Trophoblast cell (in vitro differentiated cells and primary cell): ENCODE data around the gene PNPLA6.

ENCODE experiments used
- DNase-seq, 2 donors: peaks; one replicate each; pipeline ENCODE4 v3.0.0-alpha.2; 2016
- H2AFZ ChIP-seq: 2 replicates; pipeline ENCODE4 v1.6.1; 2013; ENCODE audit warnings: low read length, moderate library complexity, mild to moderate bottlenecking; ENCODE audit not compliant: insufficient read depth, poor library complexity
- H2AK5ac ChIP-seq: 2 replicates; pipeline ENCODE4 v1.6.1; 2013; ENCODE audit warnings: mild to moderate bottlenecking, low read length
- H2BK120ac ChIP-seq: 2 replicates; pipeline ENCODE4 v1.6.1; 2013; ENCODE audit warnings: low read length, mild to moderate bottlenecking, moderate library complexity; ENCODE audit not compliant: insufficient read depth, poor library complexity
- H2BK12ac ChIP-seq: 2 replicates; pipeline ENCODE4 v1.6.1; 2013; ENCODE audit warnings: mild to moderate bottlenecking, low read length, moderate library complexity
- H2BK5ac ChIP-seq: 2 replicates; pipeline ENCODE4 v1.6.1; 2013; ENCODE audit warnings: low read length, low read depth, moderate library complexity, mild to moderate bottlenecking; ENCODE audit not compliant: poor library complexity
- H3K14ac ChIP-seq: 2 replicates; pipeline ENCODE4 v1.6.1; 2013; ENCODE audit warnings: mild to moderate bottlenecking, low read length
- H3K18ac ChIP-seq: 2 replicates; pipeline ENCODE4 v1.6.1; 2013; ENCODE audit warnings: mild to moderate bottlenecking, low read length
- H3K23ac ChIP-seq: 2 replicates; pipeline ENCODE4 v1.6.1; 2013; ENCODE audit warnings: low read length
- H3K27ac ChIP-seq: 2 replicates; pipeline ENCODE4 v1.5.1; 2013; ENCODE audit warnings: low read depth, mild to moderate bottlenecking, inconsistent platforms, low read length, moderate library complexity
- H3K27me3 ChIP-seq: 2 replicates; pipeline ENCODE4 v1.6.1; 2013; ENCODE audit warnings: inconsistent platforms, mild to moderate bottlenecking, low read length, moderate library complexity; ENCODE audit not compliant: insufficient read depth
- H3K36me3 ChIP-seq, 2 experiments: 1 replicate in 1 of 2; 2 replicates in 1 of 2; pipeline ENCODE4 v1.6.1; 2013; ENCODE audit warnings: low read length in 2 of 2, mild to moderate bottlenecking in 2 of 2, moderate library complexity in 1 of 2; ENCODE audit not compliant: insufficient read depth in 2 of 2, control insufficient read depth in 1 of 2
- H3K4ac ChIP-seq: 2 replicates; pipeline ENCODE4 v1.6.1; 2013; ENCODE audit warnings: low read depth, mild to moderate bottlenecking, low read length, moderate library complexity
- H3K4me1 ChIP-seq, 2 experiments: 1 replicate in 1 of 2; 2 replicates in 1 of 2; pipeline ENCODE4 v1.6.1; 2013; ENCODE audit warnings: low read length in 2 of 2, mild to moderate bottlenecking in 2 of 2, moderate library complexity in 1 of 2; ENCODE audit not compliant: insufficient read depth in 2 of 2, control insufficient read depth in 1 of 2
- H3K4me2 ChIP-seq: 2 replicates; pipeline ENCODE4 v1.6.1; 2013; ENCODE audit warnings: inconsistent platforms, mild to moderate bottlenecking, low read length, moderate library complexity
- H3K4me3 ChIP-seq: 2 replicates; pipeline ENCODE4 v1.5.1; 2013; ENCODE audit warnings: mild to moderate bottlenecking, low read depth, low read length, inconsistent platforms
- H3K79me1 ChIP-seq: one replicate; pipeline ENCODE4 v1.6.1; 2013; ENCODE audit warnings: low read length
- H3K79me2 ChIP-seq: 2 replicates; pipeline ENCODE4 v1.6.1; 2013; ENCODE audit warnings: low read length, mild to moderate bottlenecking; ENCODE audit not compliant: control insufficient read depth, insufficient read depth, poor library complexity
- H3K9ac ChIP-seq: 2 replicates; pipeline ENCODE4 v1.6.1; 2013; ENCODE audit warnings: mild to moderate bottlenecking, low read length
- H3K9me3 ChIP-seq: 2 replicates; pipeline ENCODE4 v1.6.1; 2013; ENCODE audit warnings: low read depth, mild to moderate bottlenecking, control low read depth, inconsistent platforms, low read length; ENCODE audit not compliant: insufficient read depth
- H4K12ac ChIP-seq: 2 replicates; pipeline ENCODE4 v1.6.1; 2013; ENCODE audit warnings: low read depth, mild to moderate bottlenecking, low read length, moderate library complexity
- H4K8ac ChIP-seq: 2 replicates; pipeline ENCODE4 v1.6.1; 2013; ENCODE audit warnings: low read depth, mild to moderate bottlenecking, low read length, moderate library complexity
- H4K91ac ChIP-seq: one replicate; pipeline ENCODE4 v1.6.1; 2013; ENCODE audit warnings: low read depth, mild to moderate bottlenecking, low read length, moderate library complexity
- WGBS: extraction: QIAGEN DNeasy Blood & Tissue Kit; methylation state at CpG from one replicate; pipeline ENCODE4 v1.1.7; 2013; ENCODE audit warnings: missing lambda C conversion rate; ENCODE audit not compliant: insufficient read length, insufficient coverage; ENCODE audit errors: extremely low coverage; 5-methylcytosine and 5-hydroxymethylcytosine counted together

Gene PNPLA6

DNA sequence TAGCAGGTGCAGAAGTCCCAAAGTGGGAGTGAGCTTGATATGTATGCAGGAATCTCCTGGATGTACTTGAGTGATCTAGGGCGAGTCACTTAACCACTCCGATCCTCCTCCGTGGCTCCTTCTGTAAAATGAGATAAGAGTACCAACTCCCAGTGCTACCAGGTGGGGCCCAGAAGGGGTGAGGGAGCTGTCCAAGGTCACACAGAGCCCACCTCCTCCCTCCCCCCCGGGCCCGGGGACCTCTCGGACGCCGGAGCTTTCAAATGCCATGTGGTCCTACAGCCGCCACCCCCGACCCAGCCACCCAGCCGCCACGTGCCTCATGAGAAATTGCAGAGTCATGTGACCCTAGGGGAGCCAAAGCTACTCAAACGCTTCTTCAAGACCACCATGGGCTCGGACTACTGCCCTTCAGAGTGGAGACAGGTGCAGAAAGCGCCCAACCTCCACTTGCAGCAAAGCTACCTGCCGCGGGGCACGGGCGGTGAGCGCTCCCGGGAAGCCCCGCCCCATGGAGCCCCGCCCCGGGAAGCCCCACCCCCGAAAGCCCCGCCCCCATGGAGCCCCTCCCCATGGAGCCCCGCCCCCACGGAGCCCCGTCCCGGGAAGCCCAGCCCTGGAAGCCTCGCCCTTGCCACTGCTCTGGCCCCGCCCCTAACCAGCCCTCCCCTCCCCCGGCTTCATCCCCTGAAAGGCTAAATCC, 29.7 kb upstream of the PNPLA6 start:
- WGBS = no CpG with 5 or more reads among the region's 33 CpGs
- peaks cover 0 to 5% of the 10 kb centered on the region in 2 experiments for H3K4me1 ChIP-seq
- no peak overlapping the region for H4K91ac ChIP-seq
- H3K9ac ChIP-seq = no peak overlapping the region
- peaks cover 1% of the 10 kb centered on the region for H3K27me3 ChIP-seq
- H4K12ac ChIP-seq = no peak overlapping the region
- no peak overlapping the region for H4K8ac ChIP-seq
- no peaks in the 10 kb centered on the region for H3K9me3 ChIP-seq
- no peak overlapping the region for H3K23ac ChIP-seq
- H2BK5ac ChIP-seq = no peak overlapping the region
- no peak overlapping the region for H3K14ac ChIP-seq
- H2BK12ac ChIP-seq = no peak overlapping the region
- no peak overlapping the region for H3K4ac ChIP-seq
- no peak overlapping the region for H2BK120ac ChIP-seq
- no peak overlapping the region for H3K27ac ChIP-seq
- H2AK5ac ChIP-seq = no peak overlapping the region
- H3K79me1 ChIP-seq = no peaks in the 10 kb centered on the region
- H3K4me2 ChIP-seq = no peak overlapping the region
- no peak overlapping the region for H3K4me3 ChIP-seq
- no peaks in the 10 kb centered on the region for H3K79me2 ChIP-seq
- H3K18ac ChIP-seq = no peak overlapping the region
- H3K36me3 ChIP-seq = no peaks in the 10 kb centered on the region
- DNase-seq = peak; percentile 8 to 29
- H2AFZ ChIP-seq = no peak overlapping the region

DNA sequence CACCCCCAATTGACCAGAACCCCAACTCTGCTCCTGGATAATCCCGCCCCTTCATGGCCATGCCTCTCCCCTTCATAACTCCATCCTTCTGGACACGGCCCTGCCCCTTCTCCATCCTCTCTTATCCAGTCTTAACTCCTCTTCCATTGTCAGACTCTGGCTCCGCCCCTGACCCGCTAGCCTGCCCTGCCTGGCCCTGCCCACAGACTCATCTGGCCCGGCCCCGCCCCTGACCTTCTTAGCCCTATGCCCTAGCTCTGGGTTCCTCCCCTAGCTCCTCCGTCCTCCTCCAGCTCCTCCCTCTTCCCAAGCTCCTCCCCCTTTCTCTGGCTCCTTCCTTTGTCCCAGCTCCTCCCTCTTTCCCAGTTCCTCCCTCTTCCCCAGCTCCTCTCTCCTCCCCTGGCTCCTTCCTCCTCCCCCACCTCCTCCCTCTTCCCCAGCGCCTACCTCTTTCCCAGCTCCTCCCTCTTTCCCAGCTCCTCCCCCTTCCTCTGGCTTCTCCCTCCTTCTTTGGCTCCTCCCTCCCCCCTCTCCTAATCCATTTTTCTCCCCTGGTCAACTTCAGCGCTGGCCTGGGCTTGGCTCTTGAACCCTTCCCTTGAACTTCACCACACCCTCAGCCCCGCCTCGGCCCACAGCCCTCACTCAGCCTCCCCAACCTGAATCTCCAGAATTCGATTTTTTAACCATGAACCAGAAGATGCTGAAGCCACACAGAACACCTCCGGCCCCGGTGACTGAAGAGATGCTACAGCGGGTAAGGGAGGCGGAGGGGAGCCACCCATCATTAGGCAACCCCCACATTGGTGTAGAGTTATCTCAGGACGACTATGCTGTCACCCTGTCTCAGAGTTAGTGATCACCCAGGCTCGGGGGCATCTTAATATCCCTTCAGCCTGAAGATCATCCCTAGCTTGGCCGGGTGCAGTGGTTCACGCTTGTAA, 28.9 kb upstream of the PNPLA6 start:
- Histone ChIP-seq H3K27ac (no peak overlapping the region), H3K23ac (no peak overlapping the region), H3K9me3 (no peaks in the 10 kb centered on the region), H3K4ac (no peak overlapping the region), H3K9ac (no peak overlapping the region), H2AK5ac (no peak overlapping the region), H3K14ac (no peak overlapping the region), H2BK5ac (no peak overlapping the region), H4K91ac (no peak overlapping the region), H3K4me1 (no peaks in the 10 kb centered on the region), H2AFZ (no peak overlapping the region), H3K79me2 (no peaks in the 10 kb centered on the region), H4K12ac (no peak overlapping the region), H3K36me3 (no peaks in the 10 kb centered on the region), H2BK12ac (no peak overlapping the region), H2BK120ac (no peak overlapping the region), H4K8ac (no peak overlapping the region), H3K4me3 (no peak overlapping the region), H3K79me1 (no peaks in the 10 kb centered on the region), H3K18ac (no peak overlapping the region), H3K27me3 (no peaks in the 10 kb centered on the region), H3K4me2 (no peak overlapping the region)
- WGBS = no CpG with 5 or more reads among the region's 20 CpGs
- peak; percentile 78 to 81 for DNase-seq

DNA sequence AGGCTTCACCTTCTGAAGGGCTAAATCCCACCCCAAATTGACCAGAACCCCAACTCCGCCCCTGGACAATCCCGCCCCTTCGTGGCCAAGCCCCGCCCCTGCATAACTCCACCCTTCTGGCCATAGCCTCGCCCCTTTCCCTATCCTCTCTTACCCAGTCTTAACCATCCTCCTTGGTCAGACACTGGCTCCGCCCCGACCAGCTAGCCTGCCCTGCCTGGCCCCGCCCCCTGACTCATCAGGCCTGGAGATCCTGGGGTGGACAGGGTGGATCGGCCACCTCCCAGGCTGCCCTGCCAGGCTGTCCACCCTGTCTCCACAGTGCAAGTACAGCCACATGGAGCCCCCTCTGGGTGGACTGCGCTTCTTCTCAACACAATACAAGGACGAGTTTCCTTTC, 27.6 kb upstream of the PNPLA6 start:
- Histone ChIP-seq H2BK120ac (no peak overlapping the region), H2AFZ (no peak overlapping the region), H3K9ac (no peak overlapping the region), H2BK12ac (no peak overlapping the region), H3K79me2 (no peaks in the 10 kb centered on the region), H3K4ac (no peak overlapping the region), H2BK5ac (no peak overlapping the region), H3K18ac (no peak overlapping the region), H4K12ac (no peak overlapping the region), H4K91ac (no peak overlapping the region), H3K36me3 (no peaks in the 10 kb centered on the region), H3K23ac (no peak overlapping the region), H4K8ac (no peak overlapping the region), H3K14ac (no peak overlapping the region), H3K27ac (no peak overlapping the region), H3K9me3 (no peaks in the 10 kb centered on the region), H3K4me3 (no peak overlapping the region), H3K27me3 (no peaks in the 10 kb centered on the region), H3K4me1 (no peaks in the 10 kb centered on the region), H3K79me1 (no peaks in the 10 kb centered on the region), H3K4me2 (no peak overlapping the region), H2AK5ac (no peak overlapping the region)
- peak; percentile 72 to 73 for DNase-seq
- no CpG with 5 or more reads among the region's 11 CpGs for WGBS

DNA sequence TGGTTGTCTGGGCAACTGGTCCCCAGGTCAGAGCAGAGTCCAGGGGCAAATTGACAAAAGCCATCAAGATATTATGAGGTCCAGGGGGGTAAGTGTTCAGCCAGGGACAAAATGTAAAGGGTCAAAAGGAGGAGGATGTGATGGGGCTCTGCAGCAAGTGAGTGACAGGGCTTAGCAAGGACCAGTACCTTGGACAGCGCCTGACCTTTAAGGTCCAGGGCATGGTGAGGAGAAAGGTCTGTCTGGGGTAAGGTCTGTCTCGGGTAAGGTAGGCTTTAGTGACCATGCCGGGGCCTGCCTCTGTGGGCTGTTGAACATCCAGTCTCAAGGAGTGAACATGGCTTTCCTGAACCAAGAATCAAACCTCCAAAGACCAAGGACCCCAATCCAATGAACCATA, 25.9 kb upstream of the PNPLA6 start:
- Histone ChIP-seq H3K23ac (no peak overlapping the region), H2BK12ac (no peak overlapping the region), H2BK120ac (no peak overlapping the region), H4K8ac (no peak overlapping the region), H3K27me3 (no peaks in the 10 kb centered on the region), H3K18ac (no peak overlapping the region), H2AK5ac (no peak overlapping the region), H2BK5ac (no peak overlapping the region), H3K4ac (no peak overlapping the region), H2AFZ (no peak overlapping the region), H3K79me2 (no peaks in the 10 kb centered on the region), H3K4me3 (no peak overlapping the region), H3K9ac (no peak overlapping the region), H3K36me3 (no peaks in the 10 kb centered on the region), H3K27ac (no peak overlapping the region), H3K4me1 (no peaks in the 10 kb centered on the region), H3K14ac (no peak overlapping the region), H3K9me3 (no peaks in the 10 kb centered on the region), H3K4me2 (no peak overlapping the region), H4K12ac (no peak overlapping the region), H3K79me1 (no peaks in the 10 kb centered on the region), H4K91ac (no peak overlapping the region)
- DNase-seq = peak in 1 of 2 donors; percentile 33
- WGBS = no CpG with 5 or more reads among the region's 3 CpGs
